ENCODE results near the gene USP17L18.
"Not testable (repeated sequence)": the region's sequence is repeated elsewhere in the genome, so short reads cannot be mapped to it uniquely, and the experiment has no call there.

- not testable (repeated sequence) for TF ChIP-seq CTCF (conservative IDR thresholded peaks at IDR 0.05 in 1 of 2, IDR thresholded peaks at IDR 0.05 in 1 of 2; ENCODE audit: extremely low read depth in 1 of 2, insufficient read depth in 1 of 2, low read depth in 1 of 2, low read length in 2 of 2); EZH2 (IDR thresholded peaks at IDR 0.05; ENCODE audit: borderline replicate concordance, low read length)
Observed at GRCh38 chr4:9262572-9262971, 14.1 kb downstream of the USP17L18 start, which contains the start of gene USP17L21.
